H1 (cell line): ENCODE results near the gene OR56A4. TPM values are rescaled to one million over a fixed set of nuclear protein-coding genes. Genes with fewer than 3 reads are reported as not detected.

ENCODE experiments used
- CTCF ChIA-PET: fragments of 300-600 bp; sonication (Branson Sonifier 250); formaldehyde crosslinking; loops from one replicate; lab custom pipeline; 2021; ENCODE audit not compliant: partially characterized antibody; lab: Charles Lee
- POLR2A ChIA-PET: fragments of 300-600 bp; sonication (Branson Sonifier 250); formaldehyde crosslinking; loops from one replicate; lab custom pipeline; 2021; ENCODE audit warnings: inconsistent platforms; ENCODE audit not compliant: partially characterized antibody; lab: Charles Lee
- DNase-seq, 2 experiments: peaks; one replicate each; pipeline versions ENCODE4 v3.0.0 to v3.0.0-alpha.2; 2010 to 2022; ENCODE audit warnings: low spot score in 2 of 2, low read depth in 1 of 2, mixed read lengths in 1 of 2
- FAIRE-seq: peaks from 2 replicates; lab custom pipeline; 2011; peaks lifted over from hg19 to GRCh38; lab: Jason Lieb, UNC
- H2AFZ ChIP-seq: 2 replicates; pipeline ENCODE4 v1.8.1; 2012; ENCODE audit warnings: low read length, inconsistent platforms
- H2AK5ac ChIP-seq: 2 replicates; pipeline ENCODE4 v1.6.1; 2013; ENCODE audit warnings: low read depth, low read length
- H2BK120ac ChIP-seq: replicated peaks from 2 replicates; pipeline ENCODE3; 2013; ENCODE audit warnings: low read depth, low read length, inconsistent platforms
- H2BK12ac ChIP-seq: 2 replicates; pipeline ENCODE4 v1.6.1; 2013; ENCODE audit warnings: low read depth, low read length
- H2BK15ac ChIP-seq: 2 replicates; pipeline ENCODE4 v1.6.1; 2013; ENCODE audit warnings: low read length
- H2BK20ac ChIP-seq: 2 replicates; pipeline ENCODE4 v1.6.1; 2013; ENCODE audit warnings: low read length
- H2BK5ac ChIP-seq: 2 replicates; pipeline ENCODE4 v1.6.1; 2013; ENCODE audit warnings: low read depth, low read length
- H3K14ac ChIP-seq: 2 replicates; pipeline ENCODE4 v1.6.1; 2013; ENCODE audit warnings: inconsistent platforms; ENCODE audit not compliant: insufficient read length
- H3K18ac ChIP-seq: 2 replicates; pipeline ENCODE4 v1.6.1; 2013; ENCODE audit warnings: low read length; ENCODE audit errors: extremely low read depth
- H3K23ac ChIP-seq: 2 replicates; pipeline ENCODE4 v1.6.1; 2013; ENCODE audit warnings: inconsistent platforms; ENCODE audit not compliant: insufficient read length
- H3K23me2 ChIP-seq: 2 replicates; pipeline ENCODE4 v1.6.1; 2013; ENCODE audit warnings: low read depth, low read length
- H3K27ac ChIP-seq: 2 replicates; pipeline ENCODE4 v1.6.1; 2011; ENCODE audit warnings: low read depth, low read length, inconsistent platforms
- H3K27me3 ChIP-seq, 4 experiments: replicated peaks in 1 of 4; 1 replicate in 1 of 4; 2 replicates in 3 of 4; pipeline versions ENCODE4 v1.6.1 to v1.8.1; 2011 to 2013; ENCODE audit warnings: low read length in 3 of 4, mild to moderate bottlenecking in 3 of 4, inconsistent platforms in 2 of 4, mixed read lengths in 2 of 4, moderate library complexity in 1 of 4; ENCODE audit not compliant: control insufficient read depth in 3 of 4, insufficient read depth in 3 of 4; ENCODE audit errors: extremely low read depth in 1 of 4
- H3K36me3 ChIP-seq, 4 experiments: 2 replicates each; pipeline versions ENCODE4 v1.6.1 to v1.8.1; 2011 to 2013; ENCODE audit warnings: mild to moderate bottlenecking in 4 of 4, low read length in 3 of 4, moderate library complexity in 2 of 4, control low read depth in 1 of 4, inconsistent platforms in 1 of 4; ENCODE audit not compliant: insufficient read depth in 4 of 4, control insufficient read depth in 2 of 4
- H3K4ac ChIP-seq: replicated peaks from 2 replicates; pipeline ENCODE3; 2013; ENCODE audit warnings: low read length, low read depth, mixed read lengths, inconsistent platforms; ENCODE audit not compliant: insufficient read length
- H3K4me1 ChIP-seq, 4 experiments: replicated peaks in 1 of 4; 1 replicate in 1 of 4; 2 replicates in 3 of 4; pipeline versions ENCODE4 v1.6.1 to v1.8.1; 2011 to 2013; ENCODE audit warnings: low read length in 3 of 4, inconsistent platforms in 2 of 4, mixed read lengths in 1 of 4; ENCODE audit not compliant: insufficient read depth in 4 of 4, control insufficient read depth in 3 of 4
- H3K4me2 ChIP-seq, 2 experiments: 2 replicates each; pipeline versions ENCODE4 v1.6.1 to v1.8.1; 2011 to 2013; ENCODE audit warnings: low read depth in 2 of 2, low read length in 2 of 2, control low read depth in 1 of 2, inconsistent platforms in 1 of 2, mild to moderate bottlenecking in 1 of 2; ENCODE audit not compliant: insufficient read depth in 1 of 2
- H3K4me3 ChIP-seq, 4 experiments: fragments of 200-600, 300-600 bp in 1 of 4; sonication (generic), shearing (Covaris generic), sonication (Bioruptor Twin) in 1 of 4; 2 replicates each; pipeline versions ENCODE4 v1.5.1 to v1.8.1; 2011 to 2016; ENCODE audit warnings: low read length in 4 of 4, low read depth in 3 of 4, control low read depth in 2 of 4, inconsistent platforms in 2 of 4, mild to moderate bottlenecking in 2 of 4, mixed read lengths in 1 of 4, moderate library complexity in 1 of 4; ENCODE audit not compliant: insufficient read depth in 2 of 4; ENCODE audit errors: extremely low read depth in 1 of 4
- H3K56ac ChIP-seq: replicated peaks from 2 replicates; pipeline ENCODE3; 2013; ENCODE audit warnings: low read depth, mild to moderate bottlenecking, mixed read lengths, low read length, inconsistent platforms; ENCODE audit not compliant: insufficient read length
- H3K79me1 ChIP-seq: 2 replicates; pipeline ENCODE4 v1.6.1; 2013; ENCODE audit warnings: low read depth, low read length, control low read depth
- H3K79me2 ChIP-seq, 2 experiments: 2 replicates each; pipeline versions ENCODE4 v1.6.1 to v1.8.1; 2012 to 2013; ENCODE audit warnings: low read length in 2 of 2, mild to moderate bottlenecking in 2 of 2, inconsistent platforms in 1 of 2; ENCODE audit not compliant: insufficient read depth in 2 of 2, control insufficient read depth in 1 of 2
- H3K9ac ChIP-seq, 4 experiments: replicated peaks in 1 of 4; 1 replicate in 1 of 4; 2 replicates in 3 of 4; pipeline versions ENCODE4 v1.6.1 to v1.8.1; 2011 to 2013; ENCODE audit warnings: low read depth in 3 of 4, low read length in 3 of 4, control low read depth in 2 of 4, mild to moderate bottlenecking in 2 of 4, moderate library complexity in 2 of 4, inconsistent platforms in 1 of 4; ENCODE audit errors: extremely low read depth in 1 of 4
- H3K9me3 ChIP-seq, 2 experiments: 2 replicates each; pipeline versions ENCODE4 v1.6.1 to v1.8.1; 2012 to 2013; ENCODE audit warnings: mild to moderate bottlenecking in 2 of 2, moderate library complexity in 2 of 2, control low read depth in 1 of 2, inconsistent platforms in 1 of 2, low read depth in 1 of 2, low read length in 1 of 2, mixed read lengths in 1 of 2; ENCODE audit not compliant: insufficient read depth in 2 of 2
- H4K20me1 ChIP-seq, 2 experiments: replicated peaks in 1 of 2; 2 replicates each; pipeline versions ENCODE3 to v1.8.1; 2011 to 2013; ENCODE audit warnings: inconsistent platforms in 2 of 2, low read length in 2 of 2, mild to moderate bottlenecking in 1 of 2; ENCODE audit not compliant: insufficient read depth in 2 of 2, control insufficient read depth in 1 of 2
- H4K5ac ChIP-seq: 2 replicates; pipeline ENCODE4 v1.6.1; 2013; ENCODE audit warnings: low read length, low read depth, mixed read lengths, inconsistent platforms; ENCODE audit not compliant: insufficient read length
- H4K8ac ChIP-seq: 2 replicates; pipeline ENCODE4 v1.8.0; 2013; ENCODE audit warnings: mild to moderate bottlenecking, moderate library complexity, low read length, inconsistent platforms; ENCODE audit not compliant: insufficient read depth; ENCODE audit errors: extremely low read depth
- H4K91ac ChIP-seq: replicated peaks from 2 replicates; pipeline ENCODE3; 2013; ENCODE audit warnings: low read length, mixed read lengths, inconsistent platforms; ENCODE audit not compliant: insufficient read length
- ASH2L ChIP-seq: fragments of 200-600, 300-600 bp; sonication (generic); IDR thresholded peaks from one replicate; pipeline ENCODE4 v1.7.1; 2017; ENCODE audit warnings: low read length
- FOSL1 ChIP-seq: IDR thresholded peaks from 2 replicates; pipeline ENCODE4 v1.6.1; 2011; ENCODE audit warnings: mild to moderate bottlenecking, low read depth, low read length, moderate library complexity; ENCODE audit not compliant: insufficient read depth
- JUN ChIP-seq: IDR thresholded peaks from 2 replicates; pipeline ENCODE4 v1.6.1; 2011; ENCODE audit warnings: low read depth, mild to moderate bottlenecking, improper control_type of control experiment, low read length
- KDM1A ChIP-seq: fragments of 200-600, 300-600 bp; sonication (generic); IDR thresholded peaks from 2 replicates; pipeline ENCODE4 v1.7.1; 2016; ENCODE audit warnings: mild to moderate bottlenecking, low read length, borderline replicate concordance
- KDM5A ChIP-seq: fragments of 200-600 bp; IDR thresholded peaks from 2 replicates; pipeline ENCODE4 v1.7.1; 2012; ENCODE audit warnings: mild to moderate bottlenecking, low read length, inconsistent platforms, mixed read lengths
- RNF2 ChIP-seq: fragments of 200-900, 300-1000 bp; sonication (generic); IDR thresholded peaks from 2 replicates; pipeline ENCODE4 v1.7.1; 2016; ENCODE audit warnings: borderline replicate concordance, low read depth, mild to moderate bottlenecking, antibody characterized with exemption, low read length; ENCODE audit not compliant: poor library complexity, severe bottlenecking; ENCODE audit errors: missing control alignments
- RXRA ChIP-seq: IDR thresholded peaks from 2 replicates; pipeline ENCODE4 v1.6.1; 2011; ENCODE audit warnings: low read depth, mild to moderate bottlenecking, low read length, moderate library complexity; ENCODE audit not compliant: insufficient read depth
- SRF ChIP-seq: IDR thresholded peaks from 2 replicates; pipeline ENCODE4 v1.6.1; 2011; ENCODE audit warnings: mild to moderate bottlenecking, low read depth, low read length, moderate library complexity
- TEAD4 ChIP-seq: IDR thresholded peaks from 2 replicates; pipeline ENCODE4 v1.6.1; 2012; ENCODE audit warnings: low read depth, low read length, inconsistent platforms, mixed read lengths
- WGBS, 2 experiments: shearing (Covaris generic) in 1 of 2; methylation state at CpG; one replicate each; pipeline versions ENCODE4 v1.1.6 to v1.1.7; 2013 to 2015; ENCODE audit warnings: low lambda C conversion rate in 2 of 2, mixed read lengths in 2 of 2, inconsistent platforms in 1 of 2, low coverage in 1 of 2, missing lambda C conversion rate in 1 of 2; ENCODE audit not compliant: insufficient replicate concordance in 2 of 2, insufficient coverage in 1 of 2, insufficient read length in 1 of 2; ENCODE audit errors: extremely low coverage in 1 of 2, missing lambda C conversion rate in 1 of 2; 5-methylcytosine and 5-hydroxymethylcytosine counted together
- polyA plus RNA-seq, 7 experiments: library from polyadenylated mRNA; depleted of rRNA in 3 of 7; stranded (reverse) in 5 of 7; unstranded in 2 of 7; fragments of >200 nt in 5 of 7; fragments of 200-250 nt in 2 of 7; gene quantifications; 1 replicate in 5 of 7; 2 replicates in 1 of 7; 4 replicates in 1 of 7; pipeline versions ENCODE4 v1.2.1 to v1.2.3, GENCODE V29; 2011 to 2013; ENCODE audit warnings: missing spikeins in 2 of 7, mixed read lengths in 2 of 7
- total RNA-seq: library from RNA; stranded (reverse); fragmentation: NEBNext Ultra II Directional; extraction: Animal tissue kit (Norgen Biotek cat#: 25700); gene quantifications from 2 replicates; pipeline ENCODE4 v1.2.1, GENCODE V29; 2021

OR56A4 gene
- total and polyA plus RNA-seq, 2 of the 8 experiments (the other 6 are each of a cell fraction or from before 2014, with no cell fraction given) = 0.15 TPM; not detected in 1

GRCh38 chr11:6013042-6013441 is 6.3 kb upstream of the OR56A4 start:
- CTCF ChIA-PET = interaction anchor here (0.9 to 4.3 kb wide), 9 partner anchors 9 to 350 kb away, joined by 3 to 20 read pairs (median 4); no protein-coding TSS in a partner anchor
- no peak overlapping the region for H3K14ac ChIP-seq

More at GRCh38 chr11:6013042-6013441, 6.3 kb upstream of the OR56A4 start:
- no peak overlapping the region for H2BK5ac ChIP-seq
- H3K18ac ChIP-seq = no peak overlapping the region
- TF ChIP-seq RXRA = no peak
- TF ChIP-seq KDM1A = no peak
- no peak for TF ChIP-seq JUN
- TF ChIP-seq ASH2L = no peak
- no peak for TF ChIP-seq SRF
- TF ChIP-seq RNF2 = no peak
- no peak for TF ChIP-seq FOSL1
- TF ChIP-seq KDM5A = no peak
- TF ChIP-seq TEAD4 = no peak
- H3K56ac ChIP-seq = no peak overlapping the region
- no peak overlapping the region for H3K27ac ChIP-seq
- no peak overlapping the region for H2BK20ac ChIP-seq
- no peaks in the 10 kb centered on the region for H3K23me2 ChIP-seq
- no peak overlapping the region for H3K4me3 ChIP-seq
- H4K20me1 ChIP-seq = no peaks in the 10 kb centered on the region
- no peak overlapping the region for H3K23ac ChIP-seq
- no peak overlapping the region for H2AK5ac ChIP-seq
- no peak overlapping the region for H2BK15ac ChIP-seq
- POLR2A ChIA-PET = no interaction called here
- no peak overlapping the region for H3K4me2 ChIP-seq
- H3K4me1 ChIP-seq = no peaks in the 10 kb centered on the region; a peak in 1 of 7 replicates
- H3K27me3 ChIP-seq = no peaks in the 10 kb centered on the region
- no peak overlapping the region for H2BK12ac ChIP-seq
- no peak overlapping the region for H3K9ac ChIP-seq
- H3K36me3 ChIP-seq = no peaks in the 10 kb centered on the region
- FAIRE-seq = no peak
- H3K79me1 ChIP-seq = no peaks in the 10 kb centered on the region
- no peak for DNase-seq
- H4K5ac ChIP-seq = no peak overlapping the region
- H3K79me2 ChIP-seq = no peaks in the 10 kb centered on the region
- no peak overlapping the region for H4K91ac ChIP-seq
- H3K9me3 ChIP-seq = no peaks in the 10 kb centered on the region
- no peak overlapping the region for H2AFZ ChIP-seq
- H2BK120ac ChIP-seq = no peak overlapping the region
- H4K8ac ChIP-seq = no peak overlapping the region
- WGBS, 2 experiments = 100% methylated on average over 1 of the region's 3 CpGs; no CpG with 5 or more reads in 1 of the 2 experiments
- H3K4ac ChIP-seq = no peak overlapping the region
